GM13977 (cell line): ENCODE measurements around the gene ZNF268.

Source experiments
- DNase-seq: peaks from one replicate; pipeline ENCODE4 v3.0.0; 2012; ENCODE audit warnings: low spot score
- CTCF ChIP-seq: IDR thresholded peaks from 2 replicates; pipeline ENCODE4 v1.5.1; 2012; ENCODE audit warnings: mild to moderate bottlenecking, control low read depth; ENCODE audit not compliant: insufficient read depth; ENCODE audit errors: extremely low read depth, missing control alignments
- in situ Hi-C: fragments of 300-500 bp; cut with MboI; formaldehyde crosslinking; loops from one replicate; pipeline ENCODE4 v1.12.0; 2022; ENCODE audit warnings: low sequenced_read_pairs, low pct_unique_long_range_greater_than_20kb, mixed read lengths, inconsistent platforms; ENCODE audit not compliant: unreplicated experiment

Gene ZNF268

DNA sequence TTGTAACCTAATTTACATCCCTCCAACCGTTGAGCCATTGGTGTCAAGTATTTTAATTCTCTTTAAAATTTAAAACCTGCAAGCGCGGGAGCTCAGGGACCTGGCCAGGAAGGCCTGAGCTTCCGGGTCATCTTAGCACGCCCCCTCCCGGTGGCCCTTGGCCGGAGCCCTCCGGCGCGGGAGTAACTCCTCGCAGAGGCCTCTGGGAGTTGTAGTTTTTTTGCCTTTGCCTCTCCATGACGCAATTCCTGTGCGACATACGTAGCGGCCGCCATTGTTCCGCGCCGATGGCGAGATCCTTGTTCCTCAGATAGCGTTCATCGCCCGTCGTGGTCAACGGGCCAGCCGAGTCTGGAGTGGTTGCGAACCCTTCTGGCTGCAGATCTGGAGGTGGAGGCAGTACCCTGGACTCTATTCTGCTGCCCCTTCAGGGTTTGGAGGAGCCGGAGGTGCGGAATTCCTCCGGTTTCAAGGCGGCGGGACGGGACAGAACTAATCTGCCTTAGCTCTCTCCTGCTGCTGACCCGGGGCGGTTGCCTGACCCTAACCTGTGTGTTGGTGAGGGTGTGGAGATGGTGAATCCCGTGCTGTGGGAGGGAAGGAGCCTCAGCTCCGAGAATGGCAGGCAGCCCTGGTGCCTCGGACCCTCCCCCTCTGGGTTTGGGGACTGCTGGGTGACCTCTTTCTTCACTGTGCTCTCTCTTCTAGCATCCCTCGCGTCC lies at the start of gene ZNF268:
ZNF268 (plus strand) TSS at position 258 of the 722 bp plus-strand sequence. CDS start 503 bp downstream, outside the sequence.
- peak; percentile 92 for DNase-seq
- in situ Hi-C loops: no loop called here
- TF ChIP-seq CTCF: peak; percentile 83

DNA sequence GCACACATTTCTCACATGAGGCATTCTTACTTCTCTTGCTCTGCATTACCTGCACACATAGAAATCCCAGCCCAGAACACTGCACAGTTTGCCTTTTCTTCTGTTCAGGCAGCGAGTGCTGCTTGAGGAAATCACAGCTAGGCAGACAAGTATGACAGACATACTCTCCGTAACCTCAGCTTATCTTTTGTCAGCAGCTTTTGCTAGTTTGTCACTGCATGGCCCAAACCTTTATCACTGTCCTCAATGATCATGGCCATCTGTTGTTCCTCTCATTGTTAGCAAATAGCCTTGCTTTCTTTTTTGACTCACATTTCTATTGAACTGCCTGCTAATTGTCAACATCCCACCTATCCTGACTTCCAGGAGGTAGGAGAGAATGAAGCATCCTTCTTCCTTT lies 45.5 kb upstream of the ZNF268 start:
- DNase-seq: no peak
- in situ Hi-C loops: no loop called here
- TF ChIP-seq CTCF: no peak

DNA sequence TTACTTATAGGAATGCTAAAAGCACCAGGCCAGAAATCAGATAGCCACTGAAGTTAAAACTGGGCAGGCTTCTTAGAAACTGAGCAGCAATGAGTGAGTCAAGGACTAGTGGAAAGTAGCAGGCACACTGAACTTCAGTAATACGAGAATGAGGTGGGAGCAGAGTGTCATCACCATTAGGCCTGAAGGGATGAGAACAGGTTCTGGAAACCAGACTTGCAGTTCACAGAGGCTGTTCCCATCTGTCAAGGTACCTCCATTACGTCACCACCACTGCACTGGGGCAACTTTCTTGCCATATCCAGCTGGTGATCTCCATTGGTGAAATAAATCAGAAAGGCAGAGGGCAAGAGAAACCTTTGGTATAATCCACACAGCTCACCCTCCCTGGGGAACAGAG lies 35.3 kb upstream of the ZNF268 start:
- no peak for DNase-seq
- no peak for TF ChIP-seq CTCF
- in situ Hi-C loops: no loop called here

DNA sequence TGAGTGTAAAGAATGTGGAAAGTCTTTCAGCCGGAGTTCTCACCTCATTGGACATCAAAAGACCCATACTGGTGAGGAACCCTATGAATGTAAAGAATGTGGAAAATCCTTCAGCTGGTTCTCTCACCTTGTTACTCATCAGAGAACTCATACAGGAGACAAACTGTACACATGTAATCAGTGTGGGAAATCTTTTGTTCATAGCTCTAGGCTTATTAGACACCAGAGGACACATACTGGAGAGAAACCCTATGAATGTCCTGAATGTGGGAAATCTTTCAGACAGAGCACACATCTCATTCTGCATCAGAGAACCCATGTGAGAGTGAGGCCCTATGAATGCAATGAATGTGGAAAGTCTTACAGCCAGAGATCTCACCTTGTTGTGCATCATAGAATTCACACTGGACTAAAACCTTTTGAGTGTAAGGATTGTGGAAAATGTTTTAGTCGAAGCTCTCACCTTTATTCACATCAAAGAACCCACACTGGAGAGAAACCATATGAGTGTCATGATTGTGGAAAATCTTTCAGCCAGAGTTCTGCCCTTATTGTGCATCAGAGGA lies 25.1 kb upstream of the ZNF268 start:
- no peak for DNase-seq
- in situ Hi-C loops: no loop called here
- no peak for TF ChIP-seq CTCF

DNA sequence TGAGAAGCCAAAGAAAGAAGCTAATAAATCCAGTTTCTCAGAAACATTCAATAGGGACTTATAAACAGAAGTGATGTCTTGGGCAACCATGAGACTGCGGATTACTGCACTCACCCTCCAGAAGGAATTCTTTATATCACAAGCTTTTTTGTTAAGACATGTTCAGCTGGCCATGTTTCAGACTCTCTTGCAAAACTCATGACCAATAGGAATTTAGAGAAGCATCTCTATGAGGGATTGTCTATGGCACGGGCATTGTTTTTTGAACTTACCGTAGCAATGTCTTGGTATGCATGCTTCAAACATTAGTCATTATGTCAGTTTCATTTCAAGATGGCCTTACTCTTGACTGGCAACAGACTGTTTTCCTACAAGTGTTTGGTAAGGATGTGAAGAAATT lies 15.5 kb upstream of the ZNF268 start:
- no peak for DNase-seq
- TF ChIP-seq CTCF: no peak
- in situ Hi-C loops: no loop called here

DNA sequence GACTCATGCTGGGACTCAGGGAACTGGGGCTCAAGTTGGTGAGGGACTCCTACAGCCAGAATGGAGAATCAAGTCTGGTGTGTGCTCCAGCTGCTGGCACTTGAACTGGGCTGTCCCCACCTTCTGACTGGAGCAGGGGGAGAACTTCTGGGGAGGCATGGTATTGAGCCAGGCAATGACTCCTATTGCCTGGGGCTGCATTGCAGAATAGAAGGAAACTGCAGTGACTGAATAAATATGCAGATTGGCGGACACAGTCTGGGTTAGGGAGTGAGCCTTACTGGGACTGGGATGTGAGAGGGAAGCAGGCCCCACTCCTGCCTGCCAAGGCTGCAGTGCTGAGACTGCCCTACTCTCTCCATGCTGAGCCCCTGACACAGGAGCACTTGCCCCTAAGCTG lies 8.8 kb upstream of the ZNF268 start:
- no peak for DNase-seq
- no peak for TF ChIP-seq CTCF
- in situ Hi-C loops: no loop called here
